NCI-H2227 (cell line): ENCODE measurements around the gene CA12.

Experiments used
- DNase-seq: peaks from one replicate; lab custom pipeline; 2025; ENCODE audit not compliant: unreplicated experiment; lab: John Stamatoyannopoulos, UW

CA12 gene

GRCh38 chr15:63402498-63403253 is 21.0 kb upstream of the CA12 start:
- DNase-seq = peak; percentile 20

GRCh38 chr15:63401714-63402497 is 20.3 kb upstream of the CA12 start:
- no peak for DNase-seq

GRCh38 chr15:63401078-63401477 is 19.4 kb upstream of the CA12 start:
- DNase-seq = no peak

GRCh38 chr15:63398456-63398855 is 16.8 kb upstream of the CA12 start:
- DNase-seq = no peak

- DNase-seq = no peak
Measured at GRCh38 chr15:63396152-63396928, 14.7 kb upstream of the CA12 start.

GRCh38 chr15:63395730-63396151 is 14.1 kb upstream of the CA12 start:
- no peak for DNase-seq

GRCh38 chr15:63392361-63393009 is 10.8 kb upstream of the CA12 start:
- no peak for DNase-seq

GRCh38 chr15:63391669-63392360 is 10.2 kb upstream of the CA12 start:
- DNase-seq = no peak

- DNase-seq = no peak
Measured at GRCh38 chr15:63390689-63391088, 9.0 kb upstream of the CA12 start.

GRCh38 chr15:63389902-63390670 is 8.4 kb upstream of the CA12 start:
- peak; percentile 7 for DNase-seq

GRCh38 chr15:63388511-63388910 is 6.9 kb upstream of the CA12 start:
- DNase-seq = no peak

- no peak for DNase-seq
Measured at GRCh38 chr15:63387748-63388493, 6.3 kb upstream of the CA12 start.

GRCh38 chr15:63385911-63386531 is 4.4 kb upstream of the CA12 start:
- no peak for DNase-seq

- no peak for DNase-seq
Measured at GRCh38 chr15:63384906-63385305, 3.3 kb upstream of the CA12 start.

- DNase-seq = no peak
Measured at GRCh38 chr15:63382966-63383710, 1.5 kb upstream of the CA12 start.

- no peak for DNase-seq
Measured at GRCh38 chr15:63380808-63381282, 801 bp downstream of the CA12 start.

- no peak for DNase-seq
Measured at GRCh38 chr15:63380151-63380807, 1.4 kb downstream of the CA12 start.
